Neural cell (in vitro differentiated cells): ENCODE data around the gene KRT14.

Experiments used
- CTCF ChIP-seq: fragments of 450-650 bp; IDR thresholded peaks from 2 replicates; pipeline ENCODE4 v1.5.1; 2014; ENCODE audit warnings: antibody characterized with exemption, mild to moderate bottlenecking, moderate library complexity; ENCODE audit not compliant: poor library complexity, severe bottlenecking
- POLR2AphosphoS5 ChIP-seq: IDR thresholded peaks from 2 replicates; pipeline ENCODE4 v1.6.1; 2012
- RAD21 ChIP-seq: fragments of 450-650 bp; conservative IDR thresholded peaks from 2 replicates; pipeline ENCODE4 v1.6.1; 2014; ENCODE audit warnings: antibody characterized with exemption, mild to moderate bottlenecking, moderate library complexity
- SMC3 ChIP-seq: fragments of 450-650 bp; conservative IDR thresholded peaks from 2 replicates; pipeline ENCODE4 v1.6.1; 2014; ENCODE audit warnings: antibody characterized with exemption, mild to moderate bottlenecking, moderate library complexity; ENCODE audit not compliant: poor library complexity

GRCh38 chr17:41619036-41619926 lies 32.6 kb upstream of the KRT14 start:
- TF ChIP-seq POLR2AphosphoS5: no peak
- TF ChIP-seq SMC3: no peak
- TF ChIP-seq RAD21: no peak
- TF ChIP-seq CTCF: no peak
